Measurements from ENCODE around the gene PLEKHM2. TPM values are rescaled to one million over a fixed set of nuclear protein-coding genes. Genes with fewer than 3 reads are reported as not detected.

The PLEKHM2 gene
- polyA plus RNA-seq, 1 donor from 2014 or later: 40.1 TPM

- Histone ChIP-seq H3F3A (ENCODE audit: insufficient read depth, low read length, poor library complexity, severe bottlenecking) (no peaks in the 10 kb centered on the region), H3K9ac (ENCODE audit: low read length) (no peak overlapping the region), H3K79me2 (replicated peaks; ENCODE audit: insufficient read depth, low read length) (no peaks in the 10 kb centered on the region), H3K9me3 (ENCODE audit: low read length) (no peaks in the 10 kb centered on the region), H3K4me3 (ENCODE audit: low read length) (no peak overlapping the region), H3K4me2 (ENCODE audit: low read length) (no peak overlapping the region), H2AFZ (ENCODE audit: low read depth, low read length) (no peak overlapping the region), H3K27me3 (ENCODE audit: insufficient read depth, low read depth, low read length) (no peaks in the 10 kb centered on the region), H3K36me3 (ENCODE audit: insufficient read depth, low read length) (no peaks in the 10 kb centered on the region), H3K9me2 (ENCODE audit: insufficient read depth, low read length) (no peaks in the 10 kb centered on the region), H3K27ac (ENCODE audit: low read length) (no peak overlapping the region), H4K20me1 (ENCODE audit: insufficient read depth) (no peaks in the 10 kb centered on the region)
- no peak for TF ChIP-seq REST (IDR thresholded peaks at IDR 0.05; ENCODE audit: borderline replicate concordance)
- no peak for TF ChIP-seq POLR2AphosphoS5 (IDR thresholded peaks at IDR 0.05)
- no peak for TF ChIP-seq SMC3 (conservative IDR thresholded peaks at IDR 0.05; ENCODE audit: poor library complexity)
- TF ChIP-seq TAF1 (IDR thresholded peaks at IDR 0.05; ENCODE audit: low read depth): no peak
- no peak for TF ChIP-seq CTCF (IDR thresholded peaks at IDR 0.05; ENCODE audit: poor library complexity, severe bottlenecking)
- no peak for TF ChIP-seq RAD21 (conservative IDR thresholded peaks at IDR 0.05)
- no peak for TF ChIP-seq EZH2 (IDR thresholded peaks at IDR 0.05; ENCODE audit: borderline replicate concordance, insufficient read depth, low read length, poor library complexity, severe bottlenecking)
- no peak for TF ChIP-seq MXI1 (conservative IDR thresholded peaks at IDR 0.05; ENCODE audit: poor library complexity, severe bottlenecking)
- no peak for TF ChIP-seq EP300 (conservative IDR thresholded peaks at IDR 0.05; ENCODE audit: poor library complexity, severe bottlenecking)
These were observed 81.5 kb downstream of the PLEKHM2 start for GRCh38 chr1:15765495-15766194.

DNA sequence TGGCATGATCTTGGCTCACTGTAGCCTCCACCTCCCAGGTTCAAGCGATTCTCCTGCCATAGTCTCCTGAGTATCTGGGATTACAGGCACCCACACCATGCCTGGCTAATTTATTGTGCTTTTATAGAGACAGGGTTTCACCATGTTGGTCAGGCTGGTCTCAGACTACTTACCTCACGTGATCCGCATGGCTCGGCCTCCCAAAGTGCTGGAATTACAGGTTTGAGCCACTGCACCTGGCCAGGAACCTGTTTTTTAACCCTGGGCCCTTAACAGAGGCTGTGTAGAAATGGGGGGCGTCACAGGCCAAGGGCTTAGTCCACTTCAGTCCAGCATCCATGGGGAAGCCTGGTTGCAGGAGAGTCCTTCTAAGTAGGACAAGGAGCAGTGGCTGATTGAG is 83.8 kb downstream of the PLEKHM2 start:
- H3F3A ChIP-seq (ENCODE audit: insufficient read depth, low read length, poor library complexity, severe bottlenecking): no peaks in the 10 kb centered on the region
- H3K27ac ChIP-seq (ENCODE audit: low read length): no peak overlapping the region
- no peaks in the 10 kb centered on the region for H3K9me2 ChIP-seq (ENCODE audit: insufficient read depth, low read length)
- no peak for TF ChIP-seq REST (IDR thresholded peaks at IDR 0.05; ENCODE audit: borderline replicate concordance)
- TF ChIP-seq EZH2 (IDR thresholded peaks at IDR 0.05; ENCODE audit: borderline replicate concordance, insufficient read depth, low read length, poor library complexity, severe bottlenecking): no peak
- TF ChIP-seq CTCF (IDR thresholded peaks at IDR 0.05; ENCODE audit: poor library complexity, severe bottlenecking): no peak
- TF ChIP-seq SMC3 (conservative IDR thresholded peaks at IDR 0.05; ENCODE audit: poor library complexity): no peak
- no peak for TF ChIP-seq MXI1 (conservative IDR thresholded peaks at IDR 0.05; ENCODE audit: poor library complexity, severe bottlenecking)
- TF ChIP-seq TAF1 (IDR thresholded peaks at IDR 0.05; ENCODE audit: low read depth): no peak
- no peak for TF ChIP-seq EP300 (conservative IDR thresholded peaks at IDR 0.05; ENCODE audit: poor library complexity, severe bottlenecking)
- no peak for TF ChIP-seq RAD21 (conservative IDR thresholded peaks at IDR 0.05)
- no peak for TF ChIP-seq POLR2AphosphoS5 (IDR thresholded peaks at IDR 0.05)
- no peak overlapping the region for H3K4me3 ChIP-seq (ENCODE audit: low read length)
- H3K9me3 ChIP-seq (ENCODE audit: low read length): no peaks in the 10 kb centered on the region
- no peaks in the 10 kb centered on the region for H3K27me3 ChIP-seq (ENCODE audit: insufficient read depth, low read depth, low read length)
- H3K4me2 ChIP-seq (ENCODE audit: low read length): no peak overlapping the region
- H4K20me1 ChIP-seq (ENCODE audit: insufficient read depth): no peaks in the 10 kb centered on the region
- H2AFZ ChIP-seq (ENCODE audit: low read depth, low read length): no peak overlapping the region
- no peaks in the 10 kb centered on the region for H3K36me3 ChIP-seq (ENCODE audit: insufficient read depth, low read length)
- no peaks in the 10 kb centered on the region for H3K79me2 ChIP-seq (replicated peaks; ENCODE audit: insufficient read depth, low read length)
- no peak overlapping the region for H3K9ac ChIP-seq (ENCODE audit: low read length)
